Fibroblast of the aortic adventitia (primary cell): ENCODE data around the gene ABCG1. TPM values are rescaled to one million over a fixed set of nuclear protein-coding genes. Genes with fewer than 3 reads are reported as not detected.

Experiments used
- DNase-seq: peaks from one replicate; pipeline ENCODE4 v3.0.0-alpha.2; 2010; ENCODE audit warnings: low read depth
- H3K4me3 ChIP-seq: 2 replicates; pipeline ENCODE4 v1.5.1; 2011; ENCODE audit warnings: low read depth, mild to moderate bottlenecking, control low read depth, low read length, moderate library complexity
- CTCF ChIP-seq: IDR thresholded peaks from 2 replicates; pipeline ENCODE4 v1.5.1; 2011; ENCODE audit warnings: mild to moderate bottlenecking, low read length, control low read depth, inconsistent platforms; ENCODE audit not compliant: insufficient read depth
- total RNA-seq: library from RNA; depleted of rRNA; stranded (reverse); fragments of >200 nt; gene quantifications from 2 replicates; pipeline ENCODE4 v1.2.3, GENCODE V29; 2012; ENCODE audit warnings: low replicate concordance

The ABCG1 gene
- total RNA-seq, 1 donor: 0.09 TPM

- H3K4me3 ChIP-seq: no peak overlapping the region
- no peak for TF ChIP-seq CTCF
- no peak for DNase-seq
Measured at GRCh38 chr21:42248783-42249597, 30.1 kb downstream of the ABCG1 start.

- H3K4me3 ChIP-seq: no peak overlapping the region
- no peak for TF ChIP-seq CTCF
- DNase-seq: no peak
Measured at GRCh38 chr21:42250422-42251403, 31.8 kb downstream of the ABCG1 start.

GRCh38 chr21:42251654-42252324 is 32.8 kb downstream of the ABCG1 start:
- TF ChIP-seq CTCF: no peak
- no peak for DNase-seq
- no peak overlapping the region for H3K4me3 ChIP-seq

GRCh38 chr21:42252325-42252654 is 33.4 kb downstream of the ABCG1 start:
- H3K4me3 ChIP-seq: no peak overlapping the region
- TF ChIP-seq CTCF: no peak
- DNase-seq: no peak

GRCh38 chr21:42252778-42253340 is 33.9 kb downstream of the ABCG1 start:
- TF ChIP-seq CTCF: no peak
- no peak overlapping the region for H3K4me3 ChIP-seq
- no peak for DNase-seq

- TF ChIP-seq CTCF: no peak
- DNase-seq: no peak
- no peak overlapping the region for H3K4me3 ChIP-seq
Measured at GRCh38 chr21:42253466-42253865, 34.5 kb downstream of the ABCG1 start.
